Omental fat pad (tissue), 4 donors: ENCODE results near the gene NRAS. TPM values are rescaled to one million over a fixed set of nuclear protein-coding genes. Genes with fewer than 3 reads are reported as not detected.

Source experiments
- ATAC-seq: fragments of 150-250 bp; one replicate; pipeline ENCODE4 v1.9.1; 2016; ENCODE audit warnings: mild to moderate bottlenecking, moderate library complexity; ENCODE audit not compliant: low FRiP score
- DNase-seq: peaks from one replicate; pipeline ENCODE4 v3.0.0-alpha.2; 2019; ENCODE audit warnings: low spot score
- CTCF ChIP-seq, 3 donors: fragments of 450-650 bp; IDR thresholded peaks; one replicate each; pipeline ENCODE4 v1.5.1; 2016 to 2017; ENCODE audit warnings: antibody characterized with exemption in 3 of 3, mild to moderate bottlenecking in 3 of 3, moderate library complexity in 2 of 3
- total RNA-seq, 4 donors: library from RNA; depleted of rRNA; stranded (reverse); fragments of >200 nt; gene quantifications; one replicate each; pipeline ENCODE4 v1.1.0, GENCODE V29; 2016

NRAS gene
- total RNA-seq, 4 donors from 2014 or later, result 24.1 to 46.2 (median 31.9) TPM

GRCh38 chr1:114695430-114696058 is 21.0 kb downstream of the NRAS start, which contains the start of gene AMPD1:
Gene AMPD1, minus strand, starts transcription at chr1:114695546. Its CDS starts 75 bp downstream, at chr1:114695471.
- TF ChIP-seq CTCF (IDR thresholded peaks at IDR 0.05), result no peak
- no peak for DNase-seq
- ATAC-seq, result no peak

- DNase-seq, result no peak
- ATAC-seq, result no peak
- TF ChIP-seq CTCF (IDR thresholded peaks at IDR 0.05), result no peak
Measured at GRCh38 chr1:114694540-114695310, 21.8 kb downstream of the NRAS start.

GRCh38 chr1:114692947-114693346 is 23.6 kb downstream of the NRAS start:
- DNase-seq (no peak), ATAC-seq (no peak)
- no peak for TF ChIP-seq CTCF (IDR thresholded peaks at IDR 0.05)

- DNase-seq (no peak), ATAC-seq (no peak)
- TF ChIP-seq CTCF (IDR thresholded peaks at IDR 0.05), result no peak
Measured at GRCh38 chr1:114691061-114691460, 25.5 kb downstream of the NRAS start.

GRCh38 chr1:114690148-114690547 is 26.4 kb downstream of the NRAS start:
- DNase-seq, result no peak
- no peak for ATAC-seq

GRCh38 chr1:114688526-114688925 is 28.0 kb downstream of the NRAS start:
- ATAC-seq (no peak), DNase-seq (no peak)
- TF ChIP-seq CTCF (IDR thresholded peaks at IDR 0.05), result no peak

More at GRCh38 chr1:114690148-114690547, 26.4 kb downstream of the NRAS start:
- TF ChIP-seq CTCF (IDR thresholded peaks at IDR 0.05), result no peak
